ENCODE measurements around the gene PLEKHB2. TPM values are rescaled to one million over a fixed set of nuclear protein-coding genes. Genes with fewer than 3 reads are reported as not detected.
A peak's percentile ranks its signal among the peaks of the same experiment; 100 is the strongest.

The PLEKHB2 gene
- total RNA-seq, 2 experiments from 2014 or later, result 23.4 to 38.3 TPM

DNA sequence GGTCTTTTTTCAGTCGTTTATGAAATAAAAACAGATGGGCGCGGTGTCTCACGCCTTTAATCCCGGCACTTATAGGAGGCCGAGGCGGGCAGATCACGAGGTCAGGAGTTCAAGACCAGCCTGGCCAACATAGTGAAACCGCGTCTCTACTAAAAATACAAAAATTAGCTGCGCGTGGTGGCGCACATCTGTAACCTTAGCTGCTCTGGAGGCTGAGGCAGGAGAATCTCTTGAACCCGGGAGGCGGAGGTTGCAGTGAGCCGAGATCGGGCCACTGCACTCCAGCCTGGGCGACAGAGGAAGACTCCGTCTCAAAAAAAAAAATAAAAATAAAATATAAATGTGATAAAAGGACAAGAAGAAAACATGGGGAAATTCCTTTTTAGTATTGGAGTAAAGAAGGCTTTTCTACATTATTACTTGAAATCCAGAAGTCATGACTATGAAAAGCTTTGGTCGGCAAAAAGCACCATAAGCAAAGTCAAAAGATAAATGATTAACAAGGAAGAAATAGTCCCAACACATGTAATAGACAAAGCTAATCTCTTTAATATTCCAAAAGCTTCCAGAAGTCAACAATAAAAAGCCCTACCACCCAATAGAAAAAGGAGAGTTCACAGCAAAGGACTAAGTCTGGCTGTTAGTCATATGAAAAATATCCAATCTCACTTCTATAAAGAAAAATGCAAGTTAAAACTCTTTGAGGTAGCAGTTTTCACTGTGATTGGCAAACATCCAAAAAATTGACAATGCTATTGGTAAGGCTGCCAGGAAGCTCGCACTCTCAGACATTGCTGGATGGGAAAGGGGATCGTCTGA lies 10.5 kb upstream of the PLEKHB2 start:
- Histone ChIP-seq H3K36me3 (ENCODE audit: insufficient read depth, low read length) (peaks cover 21% of the 10 kb centered on the region), H3K79me2 (ENCODE audit: insufficient read depth, low read depth, low read length) (peaks cover 32% of the 10 kb centered on the region), H4K20me1 (ENCODE audit: insufficient read depth, low read length) (0 out of 2 replicates have a peak, but pooled peaks cover 8% of the 10 kb centered on the region), H3K4me3 (ENCODE audit: low read depth, low read length, poor library complexity, severe bottlenecking) (peak overlapping the region; percentile 97), H3K9me3 (ENCODE audit: low read length) (no peaks in the 10 kb centered on the region), H3K27ac (ENCODE audit: low read depth, low read length, poor library complexity, severe bottlenecking) (no peak overlapping the region), H3K9me2 (ENCODE audit: insufficient read depth, low read length) (no peaks in the 10 kb centered on the region), H3K4me1 (ENCODE audit: insufficient read depth, low read length, poor library complexity, severe bottlenecking) (peaks cover 7% of the 10 kb centered on the region), H3K4me2 (ENCODE audit: low read length) (peak overlapping the region; percentile 66; the same call in 1 of the 2 replicates), H2AFZ (ENCODE audit: low read length) (no peak overlapping the region)
- CTCF ChIA-PET (ENCODE audit: unreplicated experiment), result no interaction called here
- TF ChIP-seq EZH2phosphoT487 (IDR thresholded peaks at IDR 0.05; ENCODE audit: borderline replicate concordance, low read depth, low read length), result no peak
- TF ChIP-seq, protein P1, sequence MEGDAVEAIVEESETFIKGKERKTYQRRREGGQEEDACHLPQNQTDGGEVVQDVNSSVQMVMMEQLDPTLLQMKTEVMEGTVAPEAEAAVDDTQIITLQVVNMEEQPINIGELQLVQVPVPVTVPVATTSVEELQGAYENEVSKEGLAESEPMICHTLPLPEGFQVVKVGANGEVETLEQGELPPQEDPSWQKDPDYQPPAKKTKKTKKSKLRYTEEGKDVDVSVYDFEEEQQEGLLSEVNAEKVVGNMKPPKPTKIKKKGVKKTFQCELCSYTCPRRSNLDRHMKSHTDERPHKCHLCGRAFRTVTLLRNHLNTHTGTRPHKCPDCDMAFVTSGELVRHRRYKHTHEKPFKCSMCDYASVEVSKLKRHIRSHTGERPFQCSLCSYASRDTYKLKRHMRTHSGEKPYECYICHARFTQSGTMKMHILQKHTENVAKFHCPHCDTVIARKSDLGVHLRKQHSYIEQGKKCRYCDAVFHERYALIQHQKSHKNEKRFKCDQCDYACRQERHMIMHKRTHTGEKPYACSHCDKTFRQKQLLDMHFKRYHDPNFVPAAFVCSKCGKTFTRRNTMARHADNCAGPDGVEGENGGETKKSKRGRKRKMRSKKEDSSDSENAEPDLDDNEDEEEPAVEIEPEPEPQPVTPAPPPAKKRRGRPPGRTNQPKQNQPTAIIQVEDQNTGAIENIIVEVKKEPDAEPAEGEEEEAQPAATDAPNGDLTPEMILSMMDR (conservative IDR thresholded peaks at IDR 0.05; ENCODE audit: low read length), result no peak
- no peak for DNase-seq (ENCODE audit: low spot score)
- POLR2A ChIA-PET, result interaction anchor here (0.6 to 1.5 kb wide), 3 partner anchors 9 to 51 kb away, joined by 3 to 14 read pairs (median 4); no protein-coding TSS in a partner anchor
- intact Hi-C loops (cut with micrococcal nuclease; ENCODE audit: unreplicated experiment), result loop anchor here (10.0 kb wide), 1 partner anchor 1550 kb away; no protein-coding TSS in a partner anchor
- no TSS peak for BruUV-seq (replicated peaks)

DNA sequence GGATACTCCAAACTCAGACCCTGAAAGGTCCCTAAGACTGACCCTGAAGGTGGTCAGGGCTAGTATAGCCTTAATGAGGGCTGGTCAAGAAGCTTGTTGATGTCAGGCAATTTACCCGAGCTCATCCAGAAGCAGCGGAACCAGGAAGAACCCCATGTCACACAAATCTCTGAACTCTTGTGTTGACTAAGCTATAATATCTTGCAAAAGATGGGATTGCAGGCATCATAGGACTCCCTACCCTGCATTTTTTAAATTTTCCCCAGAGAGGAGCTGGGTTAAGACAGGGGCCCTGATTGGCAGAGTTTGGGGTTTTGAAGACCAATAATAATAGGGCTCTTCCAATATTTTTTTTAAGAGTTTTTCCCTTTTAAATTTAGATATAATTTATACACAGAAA lies 2.0 kb upstream of the PLEKHB2 start:
- BruUV-seq (replicated peaks), result no TSS peak
- Histone ChIP-seq H3K9me2 (ENCODE audit: insufficient read depth, low read length) (no peaks in the 10 kb centered on the region), H3K9me3 (ENCODE audit: low read length) (no peaks in the 10 kb centered on the region), H3K4me2 (ENCODE audit: low read length) (no peak overlapping the region), H3K4me1 (ENCODE audit: insufficient read depth, low read length, poor library complexity, severe bottlenecking) (peaks cover 21% of the 10 kb centered on the region), H3K79me2 (ENCODE audit: insufficient read depth, low read depth, low read length) (peaks cover 35% of the 10 kb centered on the region), H3K36me3 (ENCODE audit: insufficient read depth, low read length) (peaks cover 6% of the 10 kb centered on the region), H4K20me1 (ENCODE audit: insufficient read depth, low read length) (peaks cover 15% of the 10 kb centered on the region), H3K27ac (ENCODE audit: low read depth, low read length, poor library complexity, severe bottlenecking) (no peak overlapping the region), H2AFZ (ENCODE audit: low read length) (no peak overlapping the region), H3K4me3 (ENCODE audit: low read depth, low read length, poor library complexity, severe bottlenecking) (no peak overlapping the region)
- intact Hi-C loops (cut with micrococcal nuclease; ENCODE audit: unreplicated experiment), result no loop called here
- ChIA-PET CTCF (ENCODE audit: unreplicated experiment) (no interaction called here), POLR2A (interaction anchor here (0.7 to 4.0 kb wide), 5 partner anchors 8 to 155 kb away, joined by 3 to 18 read pairs (median 14); partner anchors contain the start of gene FAM168B)
- no peak for DNase-seq (ENCODE audit: low spot score)
- no peak for TF ChIP-seq EZH2phosphoT487 (IDR thresholded peaks at IDR 0.05; ENCODE audit: borderline replicate concordance, low read depth, low read length)

DNA sequence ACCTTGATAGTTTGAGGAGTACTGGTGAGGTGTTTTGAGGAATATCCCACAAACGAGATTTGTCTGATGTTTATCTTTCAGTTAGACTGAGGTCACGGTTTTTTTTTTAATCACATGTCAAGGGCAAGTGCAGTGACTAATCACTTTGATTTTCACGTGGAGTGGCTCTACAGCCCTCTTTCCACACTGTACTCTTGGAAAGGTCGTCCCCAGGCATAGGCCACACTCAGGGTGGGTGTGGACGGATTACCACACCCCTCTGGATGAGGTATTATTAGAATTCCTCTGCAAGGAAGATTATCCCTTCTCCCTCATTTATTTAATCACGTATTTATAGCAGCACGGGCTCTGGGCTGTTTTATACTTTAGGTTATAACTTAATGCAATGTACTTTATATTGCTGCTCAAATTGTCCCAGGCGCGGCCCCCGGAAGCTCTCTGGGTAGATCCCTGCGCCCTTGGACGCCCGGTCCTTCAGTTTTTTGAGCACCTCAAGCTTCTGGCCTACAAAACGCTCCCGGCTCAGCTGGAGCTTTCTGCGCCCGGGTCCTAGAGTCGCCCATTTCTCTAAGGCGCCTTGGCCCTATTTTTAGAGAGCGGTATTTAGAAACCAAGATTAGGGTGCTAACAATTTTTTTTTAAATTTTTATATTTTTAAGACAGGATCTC lies 515 bp upstream of the PLEKHB2 start:
- H3K4me2 ChIP-seq (ENCODE audit: low read length), result peak overlapping the region; percentile 89
- peak overlapping the region; percentile 80 for H3K27ac ChIP-seq (ENCODE audit: low read depth, low read length, poor library complexity, severe bottlenecking)
- H3K4me3 ChIP-seq (ENCODE audit: low read depth, low read length, poor library complexity, severe bottlenecking), result peak overlapping the region; percentile 97
- ChIA-PET CTCF (ENCODE audit: unreplicated experiment) (interaction anchor here (0.6 kb wide), 1 partner anchor 11 kb away, joined by 3 read pairs; no protein-coding TSS in a partner anchor), POLR2A (interaction anchor here (0.6 to 4.0 kb wide), 13 partner anchors 8 to 546 kb away, joined by 3 to 18 read pairs (median 4); partner anchors contain the start of gene FAM168B)
- DNase-seq (ENCODE audit: low spot score), result peak; percentile 87
- TF ChIP-seq, protein P1 (conservative IDR thresholded peaks at IDR 0.05; ENCODE audit: low read length), result no peak; the same call in 1 of the 2 replicates
- TF ChIP-seq EZH2phosphoT487 (IDR thresholded peaks at IDR 0.05; ENCODE audit: borderline replicate concordance, low read depth, low read length), result no peak
- H4K20me1 ChIP-seq (ENCODE audit: insufficient read depth, low read length), result peaks cover 17% of the 10 kb centered on the region
- H3K79me2 ChIP-seq (ENCODE audit: insufficient read depth, low read depth, low read length), result peaks cover 49% of the 10 kb centered on the region
- peak overlapping the region; percentile 87 for H2AFZ ChIP-seq (ENCODE audit: low read length)
- H3K36me3 ChIP-seq (ENCODE audit: insufficient read depth, low read length), result peaks cover 20% of the 10 kb centered on the region
- intact Hi-C loops (cut with micrococcal nuclease; ENCODE audit: unreplicated experiment), result loop anchor here (1.0 to 5.0 kb wide), 3 partner anchors 11 to 388 kb away; partner anchors contain the start of genes FAM168B and MZT2A
- peaks cover 21% of the 10 kb centered on the region for H3K4me1 ChIP-seq (ENCODE audit: insufficient read depth, low read length, poor library complexity, severe bottlenecking)
- no peaks in the 10 kb centered on the region for H3K9me3 ChIP-seq (ENCODE audit: low read length)
- H3K9me2 ChIP-seq (ENCODE audit: insufficient read depth, low read length), result no peaks in the 10 kb centered on the region
- BruUV-seq (replicated peaks), result TSS peak; percentile 94

All from OCI-LY7 (cell line).